ENCODE measurements around the gene OFD1.
"Not testable (repeated sequence)": the region's sequence is repeated elsewhere in the genome, so short reads cannot be mapped to it uniquely, and the experiment has no call there.

The OFD1 gene

GRCh38 chrX:13703135-13703534, 31.4 kb upstream of the OFD1 start:
- DNase-seq (ENCODE audit: low read depth, low spot score), result no peak

- no peak for DNase-seq (ENCODE audit: low read depth, low spot score)
These were observed 31.0 kb upstream of the OFD1 start for GRCh38 chrX:13703589-13703988.

GRCh38 chrX:13711141-13711540, 23.4 kb upstream of the OFD1 start:
- no peak for DNase-seq (ENCODE audit: low read depth, low spot score)

GRCh38 chrX:13716455-13716854, 18.1 kb upstream of the OFD1 start:
- no peak for DNase-seq (ENCODE audit: low read depth, low spot score)

DNA sequence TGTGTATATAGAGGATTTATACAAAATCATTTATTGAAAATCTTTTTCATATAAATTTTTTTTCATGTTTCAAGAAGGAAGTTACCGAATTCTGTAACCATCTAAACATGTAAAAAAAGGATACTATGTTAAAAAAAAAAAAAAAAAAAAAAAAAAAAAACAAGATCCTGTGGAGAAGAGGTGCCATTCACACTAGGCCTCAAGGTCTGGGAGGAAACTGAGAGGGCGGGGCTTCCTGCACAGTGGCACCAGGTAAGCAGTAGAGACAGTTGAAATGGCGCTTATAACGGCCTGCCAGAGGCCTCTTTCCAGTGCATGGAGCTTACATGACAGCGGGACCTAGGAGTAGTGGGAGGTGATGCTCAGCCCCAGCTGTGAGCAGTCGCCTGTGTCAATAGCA, 17.6 kb upstream of the OFD1 start:
- DNase-seq (ENCODE audit: low read depth, low spot score), result no peak

GRCh38 chrX:13717700-13718472, 16.7 kb upstream of the OFD1 start:
- no peak for DNase-seq (ENCODE audit: low read depth, low spot score)

GRCh38 chrX:13719192-13719856, 15.2 kb upstream of the OFD1 start:
- no peak for DNase-seq (ENCODE audit: low read depth, low spot score)

DNA sequence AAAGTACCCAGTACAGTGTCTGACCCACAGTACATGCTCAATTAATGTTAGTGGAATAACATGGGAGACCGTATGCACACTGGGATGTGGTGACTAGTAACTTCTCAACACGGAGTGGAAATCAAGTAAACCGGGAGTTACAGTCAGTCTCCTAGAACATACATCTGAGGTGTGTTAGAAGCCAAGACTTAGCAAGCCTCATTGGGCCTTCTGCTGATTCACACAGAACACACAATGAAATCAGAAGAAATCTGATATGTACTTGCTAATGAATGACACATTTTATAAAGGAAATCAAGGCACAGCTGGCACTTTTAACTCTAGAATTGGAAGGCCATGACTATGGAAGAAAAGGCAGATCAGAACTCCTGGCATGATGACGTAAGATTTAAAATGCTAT, 13.2 kb upstream of the OFD1 start:
- DNase-seq (ENCODE audit: low read depth, low spot score), result no peak

GRCh38 chrX:13721819-13722519, 12.6 kb upstream of the OFD1 start:
- DNase-seq (ENCODE audit: low read depth, low spot score), result no peak

GRCh38 chrX:13724878-13725277, 9.7 kb upstream of the OFD1 start:
- DNase-seq (ENCODE audit: low read depth, low spot score), result peak; percentile 75

DNA sequence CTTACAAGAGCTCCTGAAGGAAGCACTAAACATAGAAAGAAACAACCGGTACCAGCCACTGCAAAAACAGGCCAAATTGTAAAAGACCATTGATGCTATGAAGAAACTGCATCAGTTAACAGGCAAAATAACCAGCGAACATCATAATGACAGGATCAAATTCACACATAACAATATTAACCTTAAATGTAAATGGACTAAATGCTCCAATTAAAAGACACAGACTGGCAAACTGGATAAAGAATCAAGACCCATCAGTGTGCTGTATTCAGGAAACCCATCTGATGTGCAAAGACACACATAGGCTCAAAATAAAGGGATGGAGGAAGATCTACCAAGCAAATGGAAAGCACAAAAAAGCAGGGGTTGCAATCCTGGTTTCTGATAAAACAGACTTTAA, 8.0 kb upstream of the OFD1 start:
- not testable (repeated sequence) for DNase-seq (ENCODE audit: low read depth, low spot score)

- DNase-seq (ENCODE audit: low read depth, low spot score), result not testable (repeated sequence)
These were observed 4.0 kb upstream of the OFD1 start for GRCh38 chrX:13730523-13730922.

GRCh38 chrX:13732246-13733067, 2.1 kb upstream of the OFD1 start:
- DNase-seq (ENCODE audit: low read depth, low spot score), result no peak

DNA sequence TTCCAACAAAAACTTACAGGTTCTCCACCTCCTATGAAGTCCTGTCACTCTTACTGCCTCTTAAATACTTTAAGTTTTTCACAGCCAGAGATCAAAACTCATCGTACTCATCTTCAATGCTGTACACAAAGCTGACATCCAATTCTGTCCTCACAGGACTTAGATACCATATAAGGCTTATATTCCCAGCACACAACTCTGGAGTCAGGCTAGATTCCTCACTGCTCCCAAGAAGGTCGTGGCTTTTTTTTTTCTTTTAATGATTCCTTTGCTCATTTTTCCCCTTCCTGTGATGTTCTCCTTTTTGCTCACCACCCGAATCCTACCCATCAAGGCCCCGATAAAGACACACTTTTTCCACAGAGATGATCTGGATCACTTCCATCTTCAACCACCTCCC, 1.0 kb upstream of the OFD1 start:
- DNase-seq (ENCODE audit: low read depth, low spot score), result no peak

DNA sequence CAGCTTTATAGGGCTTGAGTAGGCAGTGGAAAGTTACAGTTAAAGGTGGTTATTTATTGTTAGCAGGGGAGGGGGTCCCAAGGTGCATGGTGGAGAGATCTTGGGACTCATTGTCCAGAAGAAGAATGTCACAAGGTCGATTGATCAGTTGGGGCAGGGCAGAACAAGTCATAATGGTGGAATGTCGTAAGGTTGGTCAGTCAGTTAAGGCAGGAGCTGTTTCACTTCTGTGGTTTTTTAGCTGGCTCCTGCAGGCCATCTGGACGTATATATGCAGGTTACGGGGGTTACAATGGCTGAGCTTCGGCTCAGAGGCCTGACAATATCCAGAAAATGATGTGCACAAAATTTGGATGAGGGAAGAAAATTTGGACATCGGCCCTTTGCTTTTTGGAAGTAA, 7.1 kb downstream of the OFD1 start:
- no peak for DNase-seq (ENCODE audit: low read depth, low spot score)

DNA sequence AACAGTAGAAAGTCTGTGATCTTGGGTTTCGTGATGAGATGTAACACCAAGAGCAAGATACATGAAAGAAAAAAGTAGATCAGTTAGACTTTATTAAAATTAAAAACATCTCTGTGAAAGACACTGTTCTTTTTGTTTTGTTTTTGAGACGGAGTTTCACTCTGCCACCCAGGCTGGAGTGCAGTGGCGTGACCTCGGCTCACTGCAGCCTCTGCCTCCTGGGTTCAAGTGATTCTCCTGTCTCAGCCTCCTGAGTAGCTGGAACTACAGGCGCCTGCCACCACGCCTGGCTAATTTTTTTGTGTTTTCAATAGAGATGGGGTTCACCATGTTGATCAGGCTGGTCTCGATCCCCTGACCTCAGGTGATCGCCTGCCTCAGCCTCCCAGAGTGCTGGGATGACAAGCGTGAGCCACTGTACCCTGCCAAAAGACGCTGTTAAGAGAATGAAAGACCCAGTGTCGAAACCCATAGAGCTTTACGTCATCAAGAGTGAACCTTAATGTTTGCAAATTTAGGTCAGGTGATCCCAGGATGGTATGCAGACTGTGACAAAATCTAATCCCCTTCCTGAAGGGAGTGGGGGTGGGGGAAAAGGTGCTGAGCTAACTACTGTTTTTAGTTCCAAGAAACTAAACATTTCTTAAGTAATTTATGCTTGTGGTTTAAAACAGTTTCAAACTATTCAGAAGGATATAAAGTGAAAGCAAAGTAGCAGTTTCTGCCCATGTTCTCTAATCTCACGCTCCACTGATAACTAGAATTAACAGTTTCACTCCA, 8.0 kb downstream of the OFD1 start:
- DNase-seq (ENCODE audit: low read depth, low spot score), result no peak

GRCh38 chrX:13747836-13748235, 13.3 kb downstream of the OFD1 start:
- no peak for DNase-seq (ENCODE audit: low read depth, low spot score)

GRCh38 chrX:13748486-13748885, 13.9 kb downstream of the OFD1 start:
- no peak for DNase-seq (ENCODE audit: low read depth, low spot score)

GRCh38 chrX:13750204-13750603, 15.7 kb downstream of the OFD1 start:
- DNase-seq (ENCODE audit: low read depth, low spot score), result no peak

DNA sequence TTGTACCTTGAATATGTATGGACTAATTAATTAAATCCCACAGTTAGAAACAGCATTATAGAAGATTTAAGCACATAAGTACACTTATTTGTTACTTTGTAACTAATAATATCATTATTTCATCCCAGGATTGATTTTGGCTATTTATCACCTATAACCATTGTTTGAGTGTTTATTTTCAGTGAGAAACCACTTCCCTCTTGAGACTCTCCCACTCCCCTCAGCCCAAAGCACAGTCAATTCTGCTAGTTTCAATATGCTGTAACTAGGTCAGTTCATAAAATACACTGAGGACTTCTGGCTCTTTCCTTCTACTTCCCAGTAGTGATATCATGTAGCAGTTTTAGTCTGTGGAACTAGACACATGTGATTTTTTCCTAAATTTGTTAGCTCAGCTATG, 16.3 kb downstream of the OFD1 start:
- no peak for DNase-seq (ENCODE audit: low read depth, low spot score)

DNA sequence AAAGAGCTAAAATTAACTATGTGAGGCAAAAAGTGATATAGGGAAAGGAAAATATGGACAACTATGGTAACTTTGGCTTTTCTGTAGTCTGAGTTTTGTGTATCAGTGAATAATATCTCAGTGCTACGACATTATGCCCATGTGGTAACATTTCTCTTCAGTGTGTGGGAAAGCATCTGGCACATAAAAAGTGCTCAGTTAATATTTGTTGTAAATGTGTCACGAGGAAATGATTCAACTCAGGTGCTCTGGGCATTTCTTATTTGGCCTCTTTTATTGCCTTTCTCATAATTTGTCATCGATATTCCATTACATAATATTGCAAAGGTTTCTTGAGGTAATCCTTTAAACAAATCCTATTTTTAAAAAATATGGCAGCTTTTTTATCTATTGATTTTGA, 17.6 kb downstream of the OFD1 start:
- DNase-seq (ENCODE audit: low read depth, low spot score), result no peak

Data from ELF-1 (cell line).